Activated naive CD4-positive, alpha-beta T cell treated with Interleukin-2 at 50 U/mL for 16 hours (primary cell): ENCODE results near the gene SCIMP.
"Not testable (repeated sequence)": the region's sequence is repeated elsewhere in the genome, so short reads cannot be mapped to it uniquely, and the experiment has no call there.

Source experiments
- DNase-seq: peaks from one replicate; pipeline ENCODE4 v3.0.0-alpha.2; 2020

SCIMP gene

DNA sequence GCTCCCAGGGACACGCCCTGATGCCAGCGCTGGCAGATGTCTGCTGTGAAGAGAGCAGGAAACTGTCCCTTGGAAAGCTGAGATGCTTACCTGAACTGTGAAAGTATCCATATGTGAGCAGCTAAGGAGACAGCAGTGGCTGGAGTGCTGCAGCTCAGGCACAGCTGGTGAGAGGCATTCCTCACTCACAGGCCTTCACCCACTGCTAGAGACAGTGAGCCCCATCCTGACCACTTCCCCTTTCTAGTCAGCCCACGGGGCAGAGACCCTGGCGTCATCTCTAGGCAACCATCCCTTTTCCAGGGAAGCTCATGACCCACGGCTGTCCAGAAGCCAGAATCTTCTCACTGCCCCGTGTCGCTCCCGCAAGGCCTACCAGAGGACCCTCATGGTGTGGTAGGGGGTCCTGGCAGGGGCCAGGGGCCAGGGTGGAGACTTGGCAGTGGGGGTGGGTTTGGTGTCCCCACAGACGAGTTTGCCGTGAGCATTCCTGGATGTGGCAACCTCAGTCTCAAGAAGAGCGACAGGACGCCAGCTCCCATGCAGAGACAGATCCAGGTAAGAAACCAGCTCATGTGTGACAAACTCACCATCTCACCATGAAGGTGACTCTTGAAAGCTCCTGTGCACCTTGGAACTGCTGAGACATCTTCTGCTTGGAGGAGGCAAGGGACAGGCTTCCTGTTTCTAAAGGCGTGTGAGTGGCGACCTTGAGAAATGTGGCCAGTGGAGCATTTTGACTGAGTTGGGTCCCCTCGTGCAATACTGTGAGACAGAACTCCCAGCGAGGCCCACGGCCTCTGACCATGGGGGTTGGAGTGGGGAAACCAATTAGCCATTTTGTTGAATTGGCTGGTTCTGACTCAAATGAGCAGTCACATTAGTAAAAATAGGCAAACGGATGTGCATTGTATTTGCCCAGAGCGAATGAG lies at the start of gene SCIMP:
SCIMP (minus strand) TSS at position 216 of the 932 bp plus-strand sequence; CDS start at position 111, 105 bp downstream.
- DNase-seq = no peak

GRCh38 chr17:5283571-5284315 lies 49.1 kb upstream of the SCIMP start:
- DNase-seq = no peak

- DNase-seq = peak; percentile 54
Measured at GRCh38 chr17:5282642-5283217, 48.1 kb upstream of the SCIMP start.

- DNase-seq = peak; percentile 92
Measured at GRCh38 chr17:5281814-5282641, 47.4 kb upstream of the SCIMP start, which contains the start of gene RABEP1. Gene RABEP1, plus strand, starts transcription at chr17:5282284. Its CDS starts 203 bp downstream, at chr17:5282487.

DNA sequence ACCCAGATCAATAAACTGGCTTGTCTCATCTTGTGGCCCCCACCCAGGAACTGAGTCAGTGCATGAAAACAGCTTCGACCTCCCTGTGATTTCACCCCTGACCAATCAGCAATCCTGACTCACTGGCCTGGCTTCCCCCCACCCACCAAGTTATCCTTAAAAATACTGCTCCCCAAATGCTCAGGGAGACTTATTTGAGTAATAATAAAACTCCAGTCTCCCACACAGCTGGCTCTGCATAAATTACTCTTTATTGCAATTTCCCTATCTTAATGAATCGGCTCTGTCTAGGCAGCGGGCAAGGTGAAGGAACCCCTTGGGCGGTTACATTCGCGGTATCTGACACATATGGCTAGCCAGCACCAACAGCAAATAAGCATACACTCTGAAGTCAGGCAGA lies 37.7 kb upstream of the SCIMP start:
- peak; percentile 59 for DNase-seq

GRCh38 chr17:5269241-5269960 lies 34.7 kb upstream of the SCIMP start:
- DNase-seq = no peak

GRCh38 chr17:5264893-5265292 lies 30.2 kb upstream of the SCIMP start:
- no peak for DNase-seq

DNA sequence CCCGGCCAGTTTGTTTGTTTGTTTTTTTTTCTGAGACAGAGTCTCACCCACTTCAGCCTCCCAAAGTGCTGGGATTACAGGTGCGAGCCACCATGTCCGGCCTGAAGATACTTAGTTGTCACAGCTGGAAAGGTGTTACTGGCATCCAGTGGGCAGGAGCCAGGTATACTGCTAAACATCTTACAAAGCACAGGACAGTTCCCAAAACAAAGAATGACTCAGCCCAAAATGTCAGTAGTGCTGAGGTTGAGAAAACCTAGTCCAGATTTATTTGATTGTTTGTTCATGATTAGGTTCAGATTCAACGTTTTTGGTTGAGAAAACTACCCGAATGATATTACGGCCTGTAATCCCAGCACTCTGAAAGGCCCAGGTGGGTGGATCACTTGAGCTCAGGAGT lies 28.8 kb upstream of the SCIMP start:
- no peak for DNase-seq

- DNase-seq = no peak
Measured at GRCh38 chr17:5262416-5262991, 27.8 kb upstream of the SCIMP start.

DNA sequence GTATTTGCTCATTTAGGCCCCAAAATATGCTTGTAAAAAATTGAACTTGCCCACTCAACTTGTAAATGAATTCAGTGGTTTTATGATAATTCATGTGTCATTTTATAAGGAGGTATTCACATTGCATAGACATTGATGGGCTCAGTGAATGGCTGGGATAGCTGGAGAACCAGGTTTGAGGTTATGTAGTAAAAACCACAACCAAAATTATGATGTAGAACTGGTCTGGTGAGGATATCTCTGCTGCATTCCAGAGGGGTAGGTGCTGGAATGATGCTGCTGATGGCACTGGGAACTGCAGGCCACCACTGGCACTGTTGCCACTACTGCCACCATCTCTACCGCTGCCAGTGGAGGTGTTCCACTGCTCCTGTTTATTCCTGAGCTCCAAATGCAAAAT lies 25.9 kb upstream of the SCIMP start:
- DNase-seq = no peak

GRCh38 chr17:5257124-5257523 lies 22.5 kb upstream of the SCIMP start:
- no peak for DNase-seq

- DNase-seq = no peak
Measured at GRCh38 chr17:5254903-5255521, 20.4 kb upstream of the SCIMP start.

- no peak for DNase-seq
Measured at GRCh38 chr17:5254414-5254813, 19.8 kb upstream of the SCIMP start.

- peak; percentile 56 for DNase-seq
Measured at GRCh38 chr17:5249615-5250014, 15.0 kb upstream of the SCIMP start.

- no peak for DNase-seq
Measured at GRCh38 chr17:5248821-5249479, 14.3 kb upstream of the SCIMP start.

GRCh38 chr17:5247621-5248020 lies 13.0 kb upstream of the SCIMP start:
- no peak for DNase-seq

GRCh38 chr17:5241861-5242671 lies 7.4 kb upstream of the SCIMP start:
- DNase-seq = no peak

- DNase-seq = not testable (repeated sequence)
Measured at GRCh38 chr17:5239769-5240168, 5.1 kb upstream of the SCIMP start.

- no peak for DNase-seq
Measured at GRCh38 chr17:5238333-5238732, 3.7 kb upstream of the SCIMP start.
